ENCODE measurements around the gene RSBN1L.
A peak's percentile ranks its signal among the peaks of the same experiment; 100 is the strongest.
"Not testable (repeated sequence)": the region's sequence is repeated elsewhere in the genome, so short reads cannot be mapped to it uniquely, and the experiment has no call there.

RSBN1L gene

DNA sequence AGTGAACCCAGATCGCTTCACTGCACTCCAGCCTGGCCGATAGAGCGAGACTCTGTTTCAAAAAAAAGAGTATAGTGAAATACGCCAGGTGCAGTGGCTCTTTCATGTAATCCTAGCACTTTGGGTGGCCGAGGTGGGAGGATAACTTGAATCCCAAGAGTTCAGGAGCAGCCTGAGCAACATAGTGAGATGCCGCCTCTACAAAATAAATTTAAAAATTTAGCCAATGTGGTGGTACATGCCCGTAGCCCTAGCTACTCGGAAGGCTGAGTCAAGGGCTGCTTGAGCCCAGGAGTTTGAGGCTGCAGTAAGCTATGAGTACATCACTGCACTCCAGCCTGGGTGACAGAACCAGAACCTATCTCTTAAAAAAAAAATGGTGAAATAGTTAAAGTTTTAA, 74.1 kb downstream of the RSBN1L start:
- DNase-seq (ENCODE audit: low read depth), result no peak

- DNase-seq (ENCODE audit: low read depth), result peak; percentile 9
These were observed 75.6 kb downstream of the RSBN1L start for GRCh38 chr7:77771901-77772300.

DNA sequence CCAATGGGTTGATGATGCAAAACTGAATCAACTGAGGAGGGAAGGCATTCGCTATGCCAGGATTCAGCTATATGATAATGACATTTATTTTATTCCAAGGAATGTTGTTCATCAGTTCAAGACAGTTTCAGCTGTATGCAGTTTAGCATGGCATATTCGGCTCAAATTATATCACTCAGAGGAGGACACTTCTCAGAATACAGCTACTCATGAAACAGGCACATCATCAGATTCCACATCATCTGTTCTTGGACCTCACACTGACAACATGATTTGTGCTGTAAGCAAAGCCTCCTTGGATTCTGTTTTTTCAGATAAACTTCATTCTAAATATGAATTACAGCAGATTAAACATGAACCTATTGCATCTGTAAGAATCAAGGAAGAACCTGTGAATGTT, 82.3 kb downstream of the RSBN1L start:
- no peak for DNase-seq (ENCODE audit: low read depth)

- no peak for DNase-seq (ENCODE audit: low read depth)
These were observed 86.1 kb downstream of the RSBN1L start for GRCh38 chr7:77782383-77782782.

GRCh38 chr7:77783111-77783510, 86.9 kb downstream of the RSBN1L start:
- peak; percentile 14 for DNase-seq (ENCODE audit: low read depth)

DNA sequence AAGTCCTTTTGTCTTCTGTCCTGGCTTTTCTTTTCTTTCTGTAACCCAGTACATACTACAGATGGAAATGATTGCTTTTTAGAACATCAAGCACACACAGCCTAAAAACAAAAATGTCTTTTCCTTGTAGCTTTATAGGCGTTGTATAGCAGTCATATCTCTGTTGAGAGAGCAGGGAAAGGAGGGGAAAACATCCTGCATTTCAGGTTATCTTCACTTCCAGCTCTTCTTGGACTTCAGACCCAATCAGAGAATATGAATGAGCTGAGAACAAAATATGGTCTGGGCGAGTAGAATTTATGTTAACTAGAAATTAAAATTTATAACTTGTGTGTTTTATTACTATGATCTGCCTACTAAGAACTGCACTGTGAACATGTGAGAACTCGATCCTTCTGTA, 87.3 kb downstream of the RSBN1L start:
- no peak for DNase-seq (ENCODE audit: low read depth)

DNA sequence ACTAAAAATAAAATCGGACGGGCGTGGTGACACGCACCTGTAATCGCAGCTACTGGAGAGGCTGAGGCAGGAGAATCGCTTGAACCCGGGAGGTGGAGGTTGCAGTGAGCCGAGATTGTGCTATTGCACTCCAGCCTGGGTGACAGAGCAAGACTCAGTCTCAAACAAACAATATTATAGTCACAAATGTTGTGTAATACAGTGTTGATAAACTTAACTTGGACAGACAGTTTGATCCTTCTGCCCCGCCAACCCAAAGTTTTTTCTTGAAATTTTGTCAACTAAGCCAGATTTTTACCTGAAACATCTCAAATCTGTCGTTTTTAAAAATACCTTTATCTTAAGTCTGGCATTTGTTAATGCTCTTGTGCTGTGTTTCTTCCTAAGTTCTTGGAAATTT, 88.2 kb downstream of the RSBN1L start:
- DNase-seq (ENCODE audit: low read depth), result not testable (repeated sequence)

DNA sequence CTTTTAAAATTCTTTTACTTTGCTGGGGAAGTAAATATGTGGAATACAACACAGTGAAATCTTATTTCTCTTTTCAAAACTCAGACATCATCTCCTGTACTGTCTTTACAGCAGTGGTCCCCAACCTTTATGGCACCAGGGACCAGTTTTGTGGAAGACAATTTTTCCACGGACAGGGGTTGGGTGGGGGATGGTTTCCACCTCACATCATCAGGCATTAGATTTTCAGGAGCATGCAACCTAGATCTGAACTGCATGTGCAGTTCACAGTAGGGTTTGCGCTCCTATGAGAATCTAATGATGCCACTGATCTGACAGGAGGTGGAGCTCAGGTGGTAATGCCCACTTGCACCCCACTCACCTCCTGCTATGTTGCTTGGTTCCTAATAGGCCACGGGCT, 89.8 kb downstream of the RSBN1L start:
- DNase-seq (ENCODE audit: low read depth), result no peak

GRCh38 chr7:77786741-77787140, 90.5 kb downstream of the RSBN1L start:
- no peak for DNase-seq (ENCODE audit: low read depth)

DNA sequence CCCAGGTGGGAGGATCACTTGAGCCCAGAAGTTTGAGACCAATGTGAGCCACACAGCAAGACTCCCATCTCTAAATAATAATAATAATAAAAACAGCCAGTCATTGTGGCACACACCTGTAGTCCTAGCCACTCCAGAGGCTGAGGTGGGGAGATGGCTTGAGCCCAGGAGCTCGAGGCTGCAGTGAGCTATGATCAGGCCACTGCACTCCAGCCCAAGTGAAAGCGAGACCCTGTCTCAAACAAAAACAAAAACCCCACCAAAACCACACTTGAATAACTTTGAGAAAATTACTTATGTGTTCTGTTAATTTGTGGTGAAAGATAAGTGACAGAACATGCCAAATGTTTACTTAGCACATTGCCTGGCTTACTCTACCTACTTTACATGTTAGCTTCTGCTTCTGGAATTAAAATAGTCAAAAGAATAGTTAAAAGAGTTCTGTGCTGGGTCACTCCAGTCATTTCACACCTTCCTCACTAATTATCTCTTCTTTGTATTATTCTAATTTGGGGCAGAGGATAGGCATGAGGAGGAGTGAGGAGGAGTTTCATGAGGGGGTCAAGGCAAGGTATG, 92.2 kb downstream of the RSBN1L start:
- DNase-seq (ENCODE audit: low read depth), result no peak

GRCh38 chr7:77791336-77791735, 95.1 kb downstream of the RSBN1L start:
- DNase-seq (ENCODE audit: low read depth), result no peak

DNA sequence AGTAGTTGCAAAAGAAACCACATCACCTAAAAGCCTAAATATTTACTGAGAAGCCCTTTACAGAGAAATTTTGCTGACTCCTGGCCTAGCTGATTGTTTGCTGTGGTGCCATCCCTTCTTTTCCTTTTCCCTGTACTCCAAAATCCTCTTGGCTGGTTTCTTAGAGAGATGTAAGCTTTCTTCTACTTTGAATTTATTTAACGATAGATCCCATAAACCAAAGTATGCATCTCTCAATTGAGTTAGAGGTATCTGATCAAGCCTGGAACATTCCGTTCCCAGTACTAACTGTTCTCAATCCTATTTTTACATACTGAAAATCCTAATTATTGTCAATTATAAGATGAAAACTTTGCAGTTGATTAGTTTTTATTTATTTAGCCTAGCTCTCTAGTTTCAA, 95.7 kb downstream of the RSBN1L start:
- DNase-seq (ENCODE audit: low read depth), result peak; percentile 28

GRCh38 chr7:77794000-77794399, 97.7 kb downstream of the RSBN1L start:
- DNase-seq (ENCODE audit: low read depth), result no peak

DNA sequence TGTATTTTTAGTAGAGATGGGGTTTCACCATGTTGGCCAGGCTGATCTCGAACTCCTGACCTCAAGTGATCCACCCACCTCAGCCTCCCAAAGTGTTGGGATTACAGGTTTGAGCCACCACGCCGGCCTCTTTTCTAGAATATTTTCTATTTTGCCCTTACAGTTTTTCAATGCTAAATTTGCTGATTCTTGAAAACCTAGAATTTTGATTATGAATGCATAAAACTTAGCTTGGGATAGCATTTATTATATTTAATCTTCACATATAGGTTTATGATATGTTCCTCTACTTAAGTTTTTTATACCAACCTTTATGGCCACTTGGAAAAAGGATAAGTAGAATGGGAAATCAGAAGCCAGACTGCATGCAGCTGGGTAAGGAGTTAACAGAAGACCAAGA, 99.8 kb downstream of the RSBN1L start:
- DNase-seq (ENCODE audit: low read depth), result no peak

GRCh38 chr7:77796960-77797359, 100.7 kb downstream of the RSBN1L start:
- no peak for DNase-seq (ENCODE audit: low read depth)

- DNase-seq (ENCODE audit: low read depth), result peak; percentile 36
These were observed 101.6 kb downstream of the RSBN1L start for GRCh38 chr7:77797734-77798393.

GRCh38 chr7:77798394-77799077, 102.3 kb downstream of the RSBN1L start, which contains the start of the genes PHTF2 and TMEM60:
PHTF2 (plus strand) TSS chr7:77798773.
TMEM60 (minus strand) TSS chr7:77798434; CDS start chr7:77794373, 4,061 bp downstream.
- DNase-seq (ENCODE audit: low read depth), result peak; percentile 100

- DNase-seq (ENCODE audit: low read depth), result peak; percentile 31
These were observed 103.1 kb downstream of the RSBN1L start for GRCh38 chr7:77799078-77799964.

DNA sequence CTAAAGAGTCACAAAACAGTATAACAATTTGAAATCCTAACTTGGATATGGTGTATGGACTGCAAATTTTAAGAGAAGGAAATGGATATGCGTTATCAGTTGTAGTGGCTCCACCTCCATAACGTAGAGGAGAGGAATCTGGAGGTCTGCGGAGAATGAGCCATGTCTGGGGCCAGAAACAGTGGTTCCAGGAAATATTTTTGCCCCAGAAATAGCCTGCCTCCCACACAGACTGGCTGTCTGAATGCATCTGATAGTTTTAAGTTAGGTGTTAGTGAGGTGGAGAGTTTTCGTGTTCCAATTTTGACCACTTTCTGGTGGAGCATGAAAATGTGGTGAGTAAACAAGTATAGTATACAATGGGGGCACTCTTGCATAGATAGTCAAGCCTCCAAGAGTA, 103.9 kb downstream of the RSBN1L start:
- peak; percentile 54 for DNase-seq (ENCODE audit: low read depth)

GRCh38 chr7:77800730-77801129, 104.5 kb downstream of the RSBN1L start:
- no peak for DNase-seq (ENCODE audit: low read depth)

- peak; percentile 16 for DNase-seq (ENCODE audit: low read depth)
These were observed 106.5 kb downstream of the RSBN1L start for GRCh38 chr7:77802557-77803405.
